A673 (cell line): ENCODE measurements around the gene LMCD1. TPM values are rescaled to one million over a fixed set of nuclear protein-coding genes. Genes with fewer than 3 reads are reported as not detected.

Experiments
- BruUV-seq: library from RNA; stranded (reverse); fragments of 400-500 nt; replicated peaks from 2 replicates; lab custom pipeline; 2021; lab: Mats Ljungman, UMichigan
- CTCF ChIA-PET: fragments of 300-600 bp; sonication (Branson Sonifier 250); formaldehyde crosslinking; loops from one replicate; lab custom pipeline; 2022; ENCODE audit warnings: antibody characterized with exemption; lab: Charles Lee
- POLR2A ChIA-PET: fragments of 300-600 bp; sonication (Branson Sonifier 250); formaldehyde crosslinking; loops from one replicate; lab custom pipeline; 2022; ENCODE audit warnings: antibody characterized with exemption; ENCODE audit not compliant: low non-redundant PET; lab: Charles Lee
- DNase-seq: peaks from one replicate; pipeline ENCODE4 v3.0.0-alpha.2; 2015; ENCODE audit warnings: low spot score
- H3K27ac ChIP-seq: fragments of 200-600 bp; sonication (generic); 2 replicates; pipeline ENCODE4 v1.5.1; 2016; ENCODE audit warnings: mixed run types, low read depth, mild to moderate bottlenecking, mixed read lengths, antibody characterized with exemption, low read length; ENCODE audit not compliant: poor library complexity, severe bottlenecking
- H3K27me3 ChIP-seq: fragments of 200-600 bp; sonication (generic); replicated peaks from 2 replicates; pipeline ENCODE4 v1.6.1; 2017; ENCODE audit warnings: mixed run types, low read depth, mild to moderate bottlenecking, mixed read lengths, antibody characterized with exemption, low read length; ENCODE audit not compliant: insufficient read depth, poor library complexity
- H3K36me3 ChIP-seq: fragments of 200-600 bp; sonication (generic); 2 replicates; pipeline ENCODE4 v1.6.1; 2016; ENCODE audit warnings: mixed run types, mild to moderate bottlenecking, mixed read lengths, antibody characterized with exemption, low read length; ENCODE audit not compliant: insufficient read depth, poor library complexity, severe bottlenecking
- H3K4me1 ChIP-seq: fragments of 200-600 bp; sonication (generic); 2 replicates; pipeline ENCODE4 v1.6.1; 2017; ENCODE audit warnings: mixed run types, mild to moderate bottlenecking, mixed read lengths, antibody characterized with exemption, low read length; ENCODE audit not compliant: insufficient read depth, poor library complexity, severe bottlenecking
- H3K4me3 ChIP-seq: fragments of 200-600 bp; sonication (generic); 2 replicates; pipeline ENCODE4 v1.5.1; 2016; ENCODE audit warnings: low read depth, mixed run types, mild to moderate bottlenecking, mixed read lengths, low read length; ENCODE audit not compliant: poor library complexity, severe bottlenecking
- H3K9me3 ChIP-seq: fragments of 200-600 bp; sonication (generic); 2 replicates; pipeline ENCODE4 v1.6.1; 2016; ENCODE audit warnings: mixed run types, low read depth, mild to moderate bottlenecking, mixed read lengths, antibody characterized with exemption, low read length; ENCODE audit not compliant: poor library complexity, severe bottlenecking
- CTCF ChIP-seq: fragments of 300-800, 200-600 bp; sonication (generic); conservative IDR thresholded peaks from 2 replicates; pipeline ENCODE4 v1.5.1; 2017; ENCODE audit warnings: low read depth, mild to moderate bottlenecking, antibody characterized with exemption, low read length, moderate library complexity, mixed read lengths
- EZH2 ChIP-seq: fragments of 200-600 bp; sonication (generic); IDR thresholded peaks from 2 replicates; pipeline ENCODE4 v1.6.1; 2017; ENCODE audit warnings: borderline replicate concordance, low read depth, mild to moderate bottlenecking, mixed read lengths, antibody characterized with exemption, low read length; ENCODE audit not compliant: poor library complexity, severe bottlenecking
- intact Hi-C: fragments of 100-400 bp; cut with micrococcal nuclease; formaldehyde crosslinking; loops from one replicate; pipeline ENCODE4 v1.10.0; 2022; ENCODE audit not compliant: unreplicated experiment
- total RNA-seq: library from RNA; stranded (reverse); gene quantifications from 2 replicates; pipeline ENCODE4 v1.2.3, GENCODE V29; 2021

Gene LMCD1
- total RNA-seq, 1 experiment from 2014 or later, result 4.3 TPM

GRCh38 chr3:8458238-8458661, 43.4 kb upstream of the LMCD1 start:
- no peaks in the 10 kb centered on the region for H3K27me3 ChIP-seq
- H3K4me1 ChIP-seq, result no peaks in the 10 kb centered on the region
- H3K4me3 ChIP-seq, result no peak overlapping the region
- H3K27ac ChIP-seq, result no peak overlapping the region
- no peaks in the 10 kb centered on the region for H3K9me3 ChIP-seq
- intact Hi-C loops, result no loop called here
- CTCF ChIA-PET, result no interaction called here
- TF ChIP-seq CTCF, result no peak
- no peak for TF ChIP-seq EZH2
- POLR2A ChIA-PET, result no interaction called here
- no TSS peak for BruUV-seq
- H3K36me3 ChIP-seq, result no peaks in the 10 kb centered on the region
- DNase-seq, result no peak

- DNase-seq, result no peak
- BruUV-seq, result no TSS peak
- no peaks in the 10 kb centered on the region for H3K27me3 ChIP-seq
- H3K4me3 ChIP-seq, result no peak overlapping the region
- intact Hi-C loops, result no loop called here
- H3K27ac ChIP-seq, result no peak overlapping the region
- ChIA-PET POLR2A (no interaction called here), CTCF (no interaction called here)
- TF ChIP-seq CTCF, result no peak
- TF ChIP-seq EZH2, result no peak
- H3K36me3 ChIP-seq, result no peaks in the 10 kb centered on the region
- H3K9me3 ChIP-seq, result no peaks in the 10 kb centered on the region
- H3K4me1 ChIP-seq, result no peaks in the 10 kb centered on the region
Measured at GRCh38 chr3:8458711-8459110, 42.9 kb upstream of the LMCD1 start.

- CTCF ChIA-PET, result no interaction called here
Measured at GRCh38 chr3:8460050-8460708, 41.4 kb upstream of the LMCD1 start.

More at GRCh38 chr3:8460050-8460708, 41.4 kb upstream of the LMCD1 start:
- no TSS peak for BruUV-seq
- intact Hi-C loops, result no loop called here
- Histone ChIP-seq H3K27ac (no peak overlapping the region), H3K27me3 (no peaks in the 10 kb centered on the region), H3K4me3 (no peak overlapping the region), H3K4me1 (no peaks in the 10 kb centered on the region), H3K36me3 (no peaks in the 10 kb centered on the region), H3K9me3 (no peaks in the 10 kb centered on the region)
- POLR2A ChIA-PET, result no interaction called here
- DNase-seq, result no peak
- TF ChIP-seq EZH2 (no peak), CTCF (no peak)
